HEK293 (cell line): ENCODE data around the gene VEPH1.

Source experiments
- CTCF ChIP-seq: fragments of 450-650 bp; formaldehyde crosslinking; IDR thresholded peaks from 2 replicates; pipeline ENCODE4 v1.5.1; 2016; ENCODE audit warnings: missing biosample characterization, missing genetic modification characterization
- KLF16 ChIP-seq: fragments of 450-650 bp; formaldehyde crosslinking; IDR thresholded peaks from 2 replicates; pipeline ENCODE4 v1.5.1; 2017; ENCODE audit warnings: missing biosample characterization, missing genetic modification characterization
- KLF8 ChIP-seq: fragments of 450-650 bp; formaldehyde crosslinking; IDR thresholded peaks from 2 replicates; pipeline ENCODE4 v1.5.1; 2016; ENCODE audit warnings: missing biosample characterization, missing genetic modification characterization
- PRDM10 ChIP-seq: fragments of 450-650 bp; formaldehyde crosslinking; IDR thresholded peaks from 2 replicates; pipeline ENCODE4 v1.5.1; 2016; ENCODE audit warnings: missing biosample characterization, missing genetic modification characterization
- SETDB1 ChIP-seq: IDR thresholded peaks from one replicate; pipeline ENCODE4 v1.6.1; 2017; ENCODE audit warnings: mild to moderate bottlenecking, low read length, moderate library complexity, mixed read lengths; ENCODE audit not compliant: insufficient read length
- ZBTB1 ChIP-seq: fragments of 450-650 bp; formaldehyde crosslinking; IDR thresholded peaks from 2 replicates; pipeline ENCODE4 v1.5.1; 2016; ENCODE audit warnings: missing biosample characterization, missing genetic modification characterization
- ZNF132 ChIP-seq: fragments of 450-650 bp; formaldehyde crosslinking; IDR thresholded peaks from 2 replicates; pipeline ENCODE4 v1.5.1; 2017; ENCODE audit warnings: missing biosample characterization, missing genetic modification characterization, borderline replicate concordance
- ZNF211 ChIP-seq: fragments of 450-650 bp; formaldehyde crosslinking; IDR thresholded peaks from 2 replicates; pipeline ENCODE4 v1.5.1; 2016; ENCODE audit warnings: low read depth, missing biosample characterization, missing genetic modification characterization
- ZNF24 ChIP-seq: fragments of 450-650 bp; formaldehyde crosslinking; IDR thresholded peaks from 2 replicates; pipeline ENCODE4 v1.5.1; 2016; ENCODE audit warnings: missing biosample characterization, missing genetic modification characterization
- ZNF660 ChIP-seq: fragments of 450-650 bp; IDR thresholded peaks from 2 replicates; pipeline ENCODE4 v1.5.1; 2018; ENCODE audit warnings: missing biosample characterization, mild to moderate bottlenecking, missing genetic modification characterization
- ZNF747 ChIP-seq: fragments of 450-650 bp; formaldehyde crosslinking; IDR thresholded peaks from 2 replicates; pipeline ENCODE4 v1.5.1; 2016; ENCODE audit warnings: missing biosample characterization, missing genetic modification characterization
- ZNF777 ChIP-seq: fragments of 450-650 bp; formaldehyde crosslinking; IDR thresholded peaks from 2 replicates; pipeline ENCODE4 v1.5.1; 2017; ENCODE audit warnings: missing biosample characterization, missing genetic modification characterization, borderline replicate concordance

GRCh38 chr3:157384031-157384430 lies 119.2 kb downstream of the VEPH1 start:
- TF ChIP-seq ZNF777 (tag by site-specific recombination) = no peak
- TF ChIP-seq ZNF24 (tag by site-specific recombination) = no peak
- TF ChIP-seq ZNF747 (tag by site-specific recombination) = no peak
- TF ChIP-seq ZNF660 = no peak
- TF ChIP-seq CTCF (tag by site-specific recombination) = no peak
- no peak for TF ChIP-seq KLF16 (tag by site-specific recombination)
- TF ChIP-seq ZNF211 = no peak
- no peak for TF ChIP-seq KLF8
- no peak for TF ChIP-seq ZNF132 (tag by site-specific recombination)
- TF ChIP-seq SETDB1 = no peak
- TF ChIP-seq ZBTB1 (tag by site-specific recombination) = no peak
- no peak for TF ChIP-seq PRDM10 (tag by site-specific recombination)
